GM18511 (cell line): ENCODE measurements around the gene FMNL2.

ENCODE experiments used
- ATAC-seq: cut with Tn5 transposase; IDR thresholded peaks from one replicate; pipeline ENCODE4 v1.9.1; 2021; ENCODE audit warnings: mild to moderate bottlenecking, moderate library complexity; ENCODE audit not compliant: unreplicated experiment

Gene FMNL2

GRCh38 chr2:152602750-152603149, 267.8 kb downstream of the FMNL2 start:
- ATAC-seq: no peak

- ATAC-seq: no peak
Measured at GRCh38 chr2:152603166-152603565, 268.2 kb downstream of the FMNL2 start.

DNA sequence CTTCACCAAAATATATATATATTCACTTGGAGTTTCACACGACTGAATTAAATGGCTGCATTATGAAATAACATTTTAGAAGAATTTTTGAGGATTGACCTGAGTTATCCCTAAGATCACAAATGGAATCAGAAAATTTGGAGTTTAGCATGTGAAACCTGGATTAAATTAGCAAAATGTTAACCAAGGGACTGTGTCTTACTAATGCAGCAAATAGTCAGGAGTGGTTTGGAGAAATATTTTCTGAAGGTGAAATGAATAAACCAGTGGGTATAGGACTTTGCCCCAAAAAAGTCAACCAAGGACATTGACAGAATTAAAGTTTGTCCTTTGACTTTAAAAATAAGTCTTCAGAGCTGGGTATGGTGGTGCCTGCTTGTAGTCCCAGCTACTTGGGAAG, 271.1 kb downstream of the FMNL2 start:
- ATAC-seq: no peak

GRCh38 chr2:152606941-152607340, 272.0 kb downstream of the FMNL2 start:
- no peak for ATAC-seq

GRCh38 chr2:152607793-152608300, 272.9 kb downstream of the FMNL2 start:
- no peak for ATAC-seq

DNA sequence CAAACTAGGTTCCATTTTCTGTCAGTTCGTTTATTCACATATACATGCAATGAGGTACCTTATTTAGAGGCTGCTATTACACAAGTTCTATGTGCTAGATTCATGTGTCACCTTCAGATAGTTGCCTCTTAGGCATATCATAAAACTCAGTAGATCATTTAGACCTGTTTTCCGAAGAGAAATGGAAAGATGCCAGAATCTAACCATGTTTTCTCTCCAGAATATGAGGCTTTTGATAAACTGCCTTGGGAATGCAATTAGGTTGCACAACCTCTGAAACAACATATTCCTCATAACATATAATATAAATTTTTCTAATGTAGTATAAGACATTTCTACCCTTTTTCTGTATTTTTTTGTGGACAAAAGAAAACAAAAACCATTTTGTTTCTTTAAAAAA, 274.2 kb downstream of the FMNL2 start:
- no peak for ATAC-seq

DNA sequence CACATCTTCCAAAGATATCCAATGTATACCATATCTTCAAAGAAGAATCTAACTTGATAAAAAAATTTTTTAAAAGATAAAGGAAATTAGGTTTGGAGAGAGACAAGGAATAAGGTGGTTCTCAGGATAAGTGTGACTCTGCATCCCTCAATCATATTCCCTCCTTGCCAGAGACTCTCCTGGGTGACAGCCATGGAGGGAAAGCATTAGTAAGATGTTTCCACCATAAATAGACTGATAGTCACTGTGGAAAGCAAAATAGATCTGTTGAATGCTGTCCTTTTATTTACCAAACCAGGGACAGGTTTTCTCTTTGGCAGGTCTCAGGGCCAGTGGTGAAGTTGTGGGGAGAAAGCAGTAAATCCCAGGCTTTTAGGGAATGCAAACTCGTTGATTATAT, 274.7 kb downstream of the FMNL2 start:
- ATAC-seq: no peak

DNA sequence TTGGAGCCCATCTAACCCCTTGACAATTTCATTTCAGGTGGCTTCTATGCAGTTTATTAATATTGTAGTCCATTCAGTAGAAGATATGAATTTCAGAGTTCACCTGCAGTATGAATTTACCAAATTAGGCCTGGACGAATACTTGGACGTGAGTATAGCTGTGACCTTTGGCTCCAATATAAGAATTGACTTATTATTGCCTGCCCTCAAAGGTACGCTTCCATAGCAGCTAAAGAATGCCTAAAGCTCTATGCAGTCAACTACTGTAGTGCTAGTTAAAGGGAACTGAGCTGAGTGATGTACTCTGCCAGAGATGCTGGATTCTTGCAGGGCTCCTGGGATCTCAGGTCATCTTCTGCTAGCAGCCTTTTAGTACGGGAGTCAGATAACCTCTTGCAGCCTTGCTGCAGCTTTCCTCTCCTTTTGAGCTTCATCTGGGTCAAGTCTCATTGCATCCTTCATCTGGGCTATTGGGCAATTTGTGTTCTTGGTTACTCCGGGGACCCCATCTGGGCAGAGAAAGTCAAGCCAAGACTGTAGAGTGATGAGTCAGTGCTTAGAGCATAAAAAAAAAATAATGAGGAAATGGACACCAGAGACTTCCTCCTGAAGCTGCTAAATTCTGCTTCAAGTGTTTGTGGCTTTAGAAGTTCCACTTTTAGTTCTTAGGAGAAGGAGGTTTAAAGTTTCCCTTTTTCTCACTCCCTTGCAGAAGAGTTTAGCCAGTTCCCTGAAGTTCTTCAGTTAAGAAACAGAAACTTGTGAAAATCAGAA, 276.7 kb downstream of the FMNL2 start:
- peak; percentile 89 for ATAC-seq

- ATAC-seq: peak; percentile 43
Measured at GRCh38 chr2:152613235-152613634, 278.3 kb downstream of the FMNL2 start.

DNA sequence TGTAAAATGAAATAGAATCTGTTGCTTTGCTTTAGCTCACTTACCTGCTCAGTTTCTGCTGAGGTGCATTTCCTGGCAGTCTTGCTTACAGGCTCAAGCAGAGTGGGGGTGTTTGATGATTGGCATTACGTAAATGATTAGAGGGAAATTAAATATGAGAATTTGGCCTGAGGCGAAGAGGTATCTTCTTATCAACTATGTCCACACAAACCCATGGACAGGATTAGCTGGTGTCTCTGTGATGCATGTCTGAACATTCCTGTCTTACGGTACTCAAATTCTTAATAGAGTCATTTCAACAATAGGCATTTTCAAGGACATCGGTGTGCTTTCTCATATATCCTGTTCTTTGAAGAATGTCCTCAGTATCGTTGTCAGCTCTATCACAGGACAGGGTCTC, 280.2 kb downstream of the FMNL2 start:
- ATAC-seq: no peak

- no peak for ATAC-seq
Measured at GRCh38 chr2:152617456-152618192, 282.6 kb downstream of the FMNL2 start.

DNA sequence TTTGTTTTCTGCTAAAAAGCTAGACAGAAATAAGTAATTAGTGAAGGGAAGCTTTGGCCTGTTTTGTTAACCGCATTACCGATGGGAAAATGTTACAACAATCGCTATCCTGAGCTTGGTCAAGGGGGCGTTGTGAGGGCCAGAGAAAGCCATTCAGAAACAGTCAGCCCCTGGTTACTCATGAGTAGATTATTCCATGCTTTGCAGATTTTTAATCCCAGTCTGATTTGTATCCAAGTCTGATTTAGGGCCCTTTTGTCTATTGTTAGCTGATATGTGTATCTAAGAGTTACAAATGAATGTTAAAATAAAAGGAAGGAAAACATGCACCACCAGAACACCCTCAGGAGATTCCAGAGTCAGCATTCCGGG, 283.2 kb downstream of the FMNL2 start:
- ATAC-seq: no peak

GRCh38 chr2:152620208-152620607, 285.2 kb downstream of the FMNL2 start:
- no peak for ATAC-seq

GRCh38 chr2:152620985-152621384, 286.0 kb downstream of the FMNL2 start:
- ATAC-seq: no peak

DNA sequence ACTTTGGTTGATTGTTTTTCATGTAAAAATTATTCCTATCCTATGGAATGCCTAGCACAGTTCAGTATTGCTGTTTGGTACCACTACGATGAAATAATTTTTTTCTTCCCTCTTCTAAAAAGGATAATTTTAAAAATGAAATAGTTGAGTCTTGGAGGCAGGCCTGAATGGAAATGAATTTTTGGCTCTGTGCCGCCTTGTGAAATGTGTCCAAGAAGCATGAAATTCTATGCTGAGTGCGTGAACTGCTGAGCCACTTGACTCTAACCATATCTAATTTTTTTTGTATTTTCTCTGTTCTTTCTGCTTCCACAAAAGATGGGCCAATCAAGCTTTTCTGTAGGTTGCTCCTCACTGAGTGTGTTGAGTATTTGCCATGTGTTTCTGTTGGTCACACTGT, 287.2 kb downstream of the FMNL2 start:
- ATAC-seq: no peak

GRCh38 chr2:152623076-152623740, 288.2 kb downstream of the FMNL2 start:
- no peak for ATAC-seq

DNA sequence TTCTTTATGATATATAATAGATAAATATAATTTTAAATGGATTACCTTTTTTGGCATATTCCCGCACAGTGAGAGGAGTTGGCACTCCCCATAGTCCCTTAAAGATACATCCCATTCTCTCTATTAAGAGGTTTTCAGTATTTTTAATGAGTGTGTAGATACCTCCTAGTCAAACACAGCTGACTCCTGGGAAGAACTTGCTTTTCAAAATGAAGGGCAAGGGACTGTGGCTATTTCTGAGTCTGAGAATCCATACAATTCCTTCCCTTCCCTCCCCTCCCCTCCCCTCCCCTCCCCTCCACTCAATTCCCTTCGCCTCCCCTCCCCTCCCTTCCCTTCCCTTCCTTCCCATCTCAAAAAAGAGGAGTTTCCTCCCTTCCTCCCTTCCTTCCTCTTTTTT, 288.8 kb downstream of the FMNL2 start:
- ATAC-seq: no peak

- ATAC-seq: no peak
Measured at GRCh38 chr2:152624805-152625204, 289.8 kb downstream of the FMNL2 start.

DNA sequence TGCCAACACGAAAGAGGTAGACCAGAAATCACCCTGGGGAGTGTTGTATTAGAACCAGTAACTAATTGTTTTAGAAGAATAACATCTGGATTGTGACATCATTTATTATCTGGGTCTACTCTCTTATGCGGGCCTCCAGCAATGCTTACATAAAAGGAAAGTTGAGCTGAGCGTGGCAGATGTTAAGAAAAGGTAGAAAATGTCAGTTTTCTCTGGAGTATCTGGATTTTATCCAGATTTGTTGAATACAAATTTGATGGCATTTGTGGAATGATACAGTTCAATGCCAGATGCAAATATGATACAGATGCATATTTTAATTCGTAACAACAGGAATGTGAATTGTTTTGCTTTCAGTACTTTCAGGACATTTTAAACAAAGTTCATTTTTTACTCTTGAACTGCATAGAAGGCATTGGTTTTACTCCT, 292.0 kb downstream of the FMNL2 start:
- ATAC-seq: no peak

DNA sequence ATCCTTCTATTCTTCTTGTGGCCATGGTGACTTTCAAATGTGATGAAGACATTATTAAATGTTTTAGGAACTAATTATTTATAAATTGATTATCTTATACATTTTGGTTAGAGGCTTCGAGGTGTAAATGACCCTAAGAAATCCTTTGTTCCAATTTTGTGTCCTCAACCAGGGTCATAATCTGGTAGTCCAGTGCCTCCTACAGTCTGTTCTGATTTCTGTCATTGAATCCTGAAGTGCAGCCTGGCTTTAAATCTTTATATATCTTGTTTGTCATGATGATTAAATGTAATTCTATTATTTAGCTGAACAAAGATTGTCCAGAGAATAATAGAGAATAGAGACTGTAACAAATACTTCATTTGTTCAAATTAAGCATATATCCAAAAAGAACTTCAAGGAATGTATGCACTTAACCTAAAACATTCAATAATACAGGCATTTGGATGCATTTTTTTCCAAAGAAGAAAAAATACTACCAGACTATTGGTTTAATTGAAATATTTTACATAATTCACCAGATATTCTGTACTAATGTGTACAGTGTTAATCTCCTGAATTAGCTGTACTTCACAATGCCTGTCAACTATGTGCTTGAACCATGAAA, 292.5 kb downstream of the FMNL2 start:
- ATAC-seq: no peak

DNA sequence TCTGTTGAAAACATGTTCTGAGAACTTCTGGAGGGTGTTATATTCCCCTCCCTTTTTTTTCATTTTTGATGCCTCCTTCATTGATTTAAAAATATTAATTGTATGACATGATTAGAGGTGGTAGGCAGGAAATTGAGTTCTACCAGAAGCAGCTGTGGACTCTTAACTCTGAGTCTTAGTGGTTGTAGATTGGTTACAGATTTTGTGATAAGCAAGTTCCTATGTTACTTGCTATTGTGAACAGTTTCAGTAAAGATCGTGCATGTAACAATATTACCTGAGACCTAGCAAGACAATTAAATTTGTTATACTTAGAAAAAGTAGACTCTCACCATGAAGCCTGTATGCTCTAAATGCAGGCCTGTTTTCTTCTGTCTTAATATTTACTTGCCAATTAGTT, 294.2 kb downstream of the FMNL2 start:
- no peak for ATAC-seq
